Measurements from ENCODE around the gene PI4K2B. TPM values are rescaled to one million over a fixed set of nuclear protein-coding genes. Genes with fewer than 3 reads are reported as not detected.

Gene PI4K2B
- total and polyA plus RNA-seq, 4 experiments from 2014 or later, result 13.5 to 15.3 (median 14.5) TPM

DNA sequence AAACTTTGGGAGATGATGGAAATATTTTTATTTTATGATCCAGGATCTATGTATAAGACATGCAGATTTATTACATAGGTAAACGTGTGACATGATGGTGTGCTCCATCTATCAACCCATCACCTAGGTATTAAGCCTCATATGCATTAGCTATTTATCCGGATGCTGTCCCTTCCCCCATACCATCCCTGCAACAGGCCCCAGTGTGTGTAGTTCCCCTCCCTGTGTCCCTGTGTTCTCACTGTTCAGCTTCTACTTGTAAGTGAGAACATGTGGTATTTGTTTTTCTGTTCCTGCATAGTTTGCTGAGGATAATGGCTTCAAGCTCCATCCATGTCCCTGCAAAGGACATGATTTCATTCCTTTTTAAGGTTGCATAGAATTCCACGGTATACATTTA lies 50.6 kb downstream of the PI4K2B start:
- H3K4me1 Mint-ChIP-seq, result no peaks in the 10 kb centered on the region
- Histone ChIP-seq H3K4me1 (ENCODE audit: insufficient read depth, low read length) (no peaks in the 10 kb centered on the region), H3K27ac (ENCODE audit: low read depth, low read length) (no peak overlapping the region), H3K27me3 (ENCODE audit: insufficient read depth, low read length) (no peaks in the 10 kb centered on the region), H3K36me3 (ENCODE audit: insufficient read depth, low read length) (no peaks in the 10 kb centered on the region), H3K4me3 (ENCODE audit: low read length in 2 of 2) (no peak overlapping the region), H3K9me3 (ENCODE audit: control insufficient read depth in 1 of 2, low read length in 2 of 2) (no peaks in the 10 kb centered on the region)
- ChIA-PET POLR2A (ENCODE audit: partially characterized antibody) (no interaction called here), CTCF (ENCODE audit: partially characterized antibody) (no interaction called here)
- H3K36me3 Mint-ChIP-seq, result peaks cover 20 to 24% of the 10 kb centered on the region in 2 donors
- intact Hi-C loops (cut with micrococcal nuclease), result no loop called here
- peaks cover 0 to 20% (median 11%) of the 10 kb centered on the region in 8 donors for H3K9me3 Mint-ChIP-seq
- H3K27me3 Mint-ChIP-seq, result peaks cover 4 to 5% of the 10 kb centered on the region in 2 donors
- DNase-seq, result no peak
- no peak overlapping the region for H3K27ac Mint-ChIP-seq
- H3K4me3 Mint-ChIP-seq, result no peak overlapping the region

DNA sequence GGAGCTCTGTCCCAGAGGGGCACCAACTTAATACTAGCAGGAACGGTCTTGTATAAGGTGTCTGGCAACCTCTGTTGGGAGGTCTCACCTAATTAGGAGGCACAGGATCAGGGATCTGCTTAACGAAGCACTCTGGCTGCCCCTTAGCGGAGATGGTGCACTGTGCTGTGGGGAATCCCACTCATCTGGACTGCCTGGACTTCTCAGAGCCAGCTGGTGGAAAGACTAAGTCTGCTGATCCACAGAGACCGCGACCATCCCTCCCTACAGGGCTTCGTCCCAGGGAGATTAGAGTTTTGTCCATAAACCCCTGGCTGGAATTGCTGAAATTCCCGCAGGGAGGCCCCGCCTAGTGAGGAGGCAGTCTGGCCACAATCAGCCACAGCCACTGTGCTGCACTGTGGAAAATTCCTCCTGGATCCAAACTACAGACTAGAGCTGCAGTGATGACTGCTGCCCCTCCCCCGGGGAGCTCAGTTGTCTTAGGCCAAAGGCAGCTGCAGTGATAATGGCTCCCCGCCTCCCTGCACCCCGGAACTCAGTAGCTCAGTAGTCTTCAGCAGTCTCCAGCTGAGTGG lies 56.7 kb downstream of the PI4K2B start:
- intact Hi-C loops (cut with micrococcal nuclease), result no loop called here
- H3K27ac ChIP-seq (ENCODE audit: low read depth, low read length), result no peak overlapping the region
- no peaks in the 10 kb centered on the region for H3K4me1 ChIP-seq (ENCODE audit: insufficient read depth, low read length)
- ChIA-PET CTCF (ENCODE audit: partially characterized antibody) (interaction anchor here (1.0 kb wide), 1 partner anchor 55 kb away, joined by 3 read pairs; no protein-coding TSS in a partner anchor), POLR2A (ENCODE audit: partially characterized antibody) (interaction anchor here (1.1 kb wide), 1 partner anchor 57 kb away, joined by 3 read pairs; the partner anchor contains the start of gene PI4K2B)
- H3K4me1 Mint-ChIP-seq, result no peaks in the 10 kb centered on the region
- peaks cover 6 to 10% of the 10 kb centered on the region in 2 donors for H3K36me3 Mint-ChIP-seq
- no peak overlapping the region for H3K4me3 ChIP-seq (ENCODE audit: low read length in 2 of 2)
- no peak overlapping the region for H3K4me3 Mint-ChIP-seq
- no peak for DNase-seq
- H3K9me3 Mint-ChIP-seq, result peaks cover 4 to 25% (median 13%) of the 10 kb centered on the region in 8 donors
- H3K36me3 ChIP-seq (ENCODE audit: insufficient read depth, low read length), result no peaks in the 10 kb centered on the region
- no peaks in the 10 kb centered on the region for H3K9me3 ChIP-seq (ENCODE audit: control insufficient read depth in 1 of 2, low read length in 2 of 2)
- no peak overlapping the region for H3K27ac Mint-ChIP-seq
- H3K27me3 Mint-ChIP-seq, result peaks cover 4 to 7% of the 10 kb centered on the region in 2 donors
- H3K27me3 ChIP-seq (ENCODE audit: insufficient read depth, low read length), result no peaks in the 10 kb centered on the region

DNA sequence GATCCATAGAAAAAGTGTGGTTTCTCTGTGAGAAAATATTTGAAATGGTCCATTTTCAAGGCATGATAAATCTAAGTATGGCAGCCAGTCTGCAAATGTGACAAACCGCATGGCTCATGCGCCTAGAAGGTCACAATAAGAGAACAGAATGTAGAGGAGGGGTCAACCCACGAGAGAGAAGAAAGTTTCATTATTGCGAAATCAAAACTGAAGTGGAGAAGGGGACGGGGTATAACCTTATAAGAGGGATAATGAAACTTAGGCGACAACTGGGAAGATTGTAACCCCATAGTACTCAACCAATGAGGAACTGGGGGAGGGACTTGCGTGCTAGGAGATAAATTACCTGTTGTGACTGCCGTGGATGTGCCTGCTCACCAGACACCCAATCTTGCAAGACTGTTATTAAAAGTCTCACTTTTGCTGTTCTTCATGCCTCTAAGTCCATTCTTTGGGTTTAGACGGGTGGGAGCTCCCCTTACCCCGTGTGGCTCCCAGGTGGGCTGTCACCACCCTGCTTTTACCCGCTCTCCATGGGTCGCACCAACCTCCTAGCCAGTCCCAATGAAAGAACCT lies 57.4 kb downstream of the PI4K2B start:
- intact Hi-C loops (cut with micrococcal nuclease), result no loop called here
- Histone ChIP-seq H3K36me3 (ENCODE audit: insufficient read depth, low read length) (no peaks in the 10 kb centered on the region), H3K4me1 (ENCODE audit: insufficient read depth, low read length) (no peaks in the 10 kb centered on the region), H3K27ac (ENCODE audit: low read depth, low read length) (no peak overlapping the region), H3K27me3 (ENCODE audit: insufficient read depth, low read length) (no peaks in the 10 kb centered on the region), H3K4me3 (ENCODE audit: low read length in 2 of 2) (no peak overlapping the region), H3K9me3 (ENCODE audit: control insufficient read depth in 1 of 2, low read length in 2 of 2) (no peaks in the 10 kb centered on the region)
- H3K27ac Mint-ChIP-seq, result no peak overlapping the region
- H3K36me3 Mint-ChIP-seq, result peaks cover 6 to 10% of the 10 kb centered on the region in 2 donors
- no peak for DNase-seq
- CTCF ChIA-PET (ENCODE audit: partially characterized antibody), result interaction anchor here (1.0 kb wide), 1 partner anchor 56 kb away, joined by 3 read pairs; no protein-coding TSS in a partner anchor
- H3K9me3 Mint-ChIP-seq, result peaks cover 4 to 25% (median 13%) of the 10 kb centered on the region in 8 donors
- POLR2A ChIA-PET (ENCODE audit: partially characterized antibody), result interaction anchor here (1.1 kb wide), 1 partner anchor 57 kb away, joined by 3 read pairs; the partner anchor contains the start of gene PI4K2B
- H3K4me3 Mint-ChIP-seq, result no peak overlapping the region
- no peaks in the 10 kb centered on the region for H3K4me1 Mint-ChIP-seq
- H3K27me3 Mint-ChIP-seq, result peaks cover 4 to 7% of the 10 kb centered on the region in 2 donors

DNA sequence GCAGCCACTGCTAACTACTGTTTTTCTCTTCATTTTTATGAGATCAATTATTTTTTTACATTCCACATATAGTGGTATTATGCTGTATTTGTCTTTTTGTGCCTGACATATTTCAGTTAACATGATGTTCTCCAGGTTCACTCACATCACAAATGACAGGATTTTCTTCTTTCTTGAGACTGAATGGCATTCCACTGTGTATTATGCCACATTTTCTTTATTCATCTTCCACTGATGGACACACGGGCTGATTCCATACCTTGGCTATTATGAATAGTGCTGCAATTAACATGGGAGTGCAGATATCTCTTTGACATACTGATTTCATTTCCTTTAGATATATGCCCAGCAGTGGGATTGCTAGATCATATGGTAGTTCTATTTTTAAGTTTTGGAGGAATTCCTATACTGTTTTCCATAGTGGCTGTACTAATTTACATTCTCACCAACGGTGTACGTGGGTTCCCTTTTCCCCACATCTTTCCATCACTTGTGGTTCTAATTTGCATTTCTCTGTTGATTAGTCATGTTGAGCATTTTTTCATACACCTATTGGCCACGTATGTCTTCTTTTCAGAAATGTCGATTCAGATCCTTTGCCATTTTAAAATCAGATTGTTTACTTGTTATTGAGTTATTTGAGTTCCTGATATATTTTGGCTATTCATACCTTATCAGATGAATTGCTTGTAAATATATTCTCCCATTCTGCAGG lies 63.9 kb downstream of the PI4K2B start:
- Histone ChIP-seq H3K4me1 (ENCODE audit: insufficient read depth, low read length) (no peaks in the 10 kb centered on the region), H3K36me3 (ENCODE audit: insufficient read depth, low read length) (no peaks in the 10 kb centered on the region), H3K27ac (ENCODE audit: low read depth, low read length) (no peak overlapping the region), H3K4me3 (ENCODE audit: low read length in 2 of 2) (no peak overlapping the region), H3K9me3 (ENCODE audit: control insufficient read depth in 1 of 2, low read length in 2 of 2) (no peaks in the 10 kb centered on the region), H3K27me3 (ENCODE audit: insufficient read depth, low read length) (no peaks in the 10 kb centered on the region)
- Mint-ChIP-seq H3K27me3 (peaks cover 8 to 13% of the 10 kb centered on the region in 2 donors), H3K4me3 (no peak overlapping the region), H3K27ac (no peak overlapping the region), H3K9me3 (peaks cover 0 to 1% (median 0%) of the 10 kb centered on the region in 8 donors), H3K36me3 (no peaks in the 10 kb centered on the region), H3K4me1 (no peaks in the 10 kb centered on the region)
- ChIA-PET CTCF (ENCODE audit: partially characterized antibody) (no interaction called here), POLR2A (ENCODE audit: partially characterized antibody) (no interaction called here)
- no peak for DNase-seq
- intact Hi-C loops (cut with micrococcal nuclease), result no loop called here

DNA sequence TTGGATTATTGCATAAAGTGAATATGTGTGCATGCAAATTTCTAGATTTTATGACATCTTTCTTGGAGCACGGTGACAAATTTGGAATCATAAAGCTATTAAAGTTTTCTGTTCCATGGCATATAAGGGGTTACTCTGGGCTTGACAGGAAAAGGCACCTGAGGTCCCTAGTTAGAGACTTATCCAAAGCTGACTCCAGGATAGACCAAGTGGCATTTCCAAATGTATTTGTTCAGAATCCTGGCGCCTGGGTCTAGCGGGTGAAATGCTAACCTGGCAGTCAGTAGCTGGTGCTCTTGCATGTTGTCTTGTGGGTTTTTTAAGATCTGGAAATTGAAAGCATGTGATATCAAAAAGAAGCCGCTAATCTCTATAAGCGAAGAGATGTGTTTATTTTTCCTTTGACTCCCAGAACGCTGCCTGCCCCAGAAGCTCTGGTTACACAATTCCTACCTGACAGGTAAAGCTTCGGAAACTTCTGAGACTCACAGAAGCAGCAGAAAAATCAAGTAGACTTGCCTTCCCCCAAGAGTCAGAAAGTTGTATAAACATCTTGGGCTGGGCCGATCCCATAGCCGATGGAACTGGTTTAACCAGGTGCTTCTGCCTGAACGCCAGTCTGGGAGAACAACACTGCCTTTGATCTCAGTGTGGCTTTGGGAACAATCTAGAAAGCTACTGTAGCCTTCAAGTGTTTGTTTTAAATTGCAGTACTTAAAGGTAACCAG lies 65.8 kb downstream of the PI4K2B start:
- ChIA-PET POLR2A (ENCODE audit: partially characterized antibody) (no interaction called here), CTCF (ENCODE audit: partially characterized antibody) (interaction anchor here (1.9 kb wide), 1 partner anchor 13 kb away, joined by 8 read pairs; the partner anchor contains the start of gene ZCCHC4)
- no peaks in the 10 kb centered on the region for H3K9me3 ChIP-seq (ENCODE audit: control insufficient read depth in 1 of 2, low read length in 2 of 2)
- no peak overlapping the region for H3K27ac ChIP-seq (ENCODE audit: low read depth, low read length)
- Mint-ChIP-seq H3K9me3 (peaks cover 0 to under 1% (median 0%) of the 10 kb centered on the region in 8 donors), H3K36me3 (no peaks in the 10 kb centered on the region), H3K4me1 (no peaks in the 10 kb centered on the region), H3K27ac (no peak overlapping the region), H3K27me3 (peaks cover 8 to 15% of the 10 kb centered on the region in 2 donors), H3K4me3 (no peak overlapping the region)
- H3K27me3 ChIP-seq (ENCODE audit: insufficient read depth, low read length), result no peaks in the 10 kb centered on the region
- intact Hi-C loops (cut with micrococcal nuclease), result no loop called here
- no peaks in the 10 kb centered on the region for H3K36me3 ChIP-seq (ENCODE audit: insufficient read depth, low read length)
- DNase-seq, result no peak
- no peak overlapping the region for H3K4me3 ChIP-seq (ENCODE audit: low read length in 2 of 2)
- H3K4me1 ChIP-seq (ENCODE audit: insufficient read depth, low read length), result no peaks in the 10 kb centered on the region

DNA sequence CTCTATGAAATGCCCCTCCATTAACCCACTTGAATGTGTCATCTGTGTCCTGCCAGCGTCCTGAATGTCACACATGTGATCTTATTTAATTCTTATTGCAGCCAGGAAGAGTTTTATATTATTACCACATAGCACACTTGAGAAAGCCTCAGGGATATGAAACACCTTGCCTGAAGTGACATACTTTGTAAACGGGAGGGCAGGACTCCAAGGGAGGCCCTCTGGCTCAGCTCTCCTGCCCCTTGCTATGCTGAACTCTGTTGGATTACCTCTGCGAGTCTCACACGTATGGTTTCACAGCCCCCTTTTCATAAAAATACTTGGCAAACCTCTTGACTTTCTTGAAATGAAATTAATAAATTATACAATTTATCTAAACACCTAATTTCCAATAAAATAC lies 67.6 kb downstream of the PI4K2B start:
- Mint-ChIP-seq H3K27me3 (peaks cover 8 to 16% of the 10 kb centered on the region in 2 donors), H3K9me3 (no peaks in the 10 kb centered on the region), H3K4me3 (no peak overlapping the region), H3K27ac (no peak overlapping the region), H3K4me1 (no peaks in the 10 kb centered on the region), H3K36me3 (no peaks in the 10 kb centered on the region)
- ChIA-PET POLR2A (ENCODE audit: partially characterized antibody) (no interaction called here), CTCF (ENCODE audit: partially characterized antibody) (interaction anchor here (0.8 to 0.9 kb wide), 2 partner anchors 8 to 11 kb away, joined by 3 to 4 read pairs; partner anchors contain the start of gene ZCCHC4)
- Histone ChIP-seq H3K27me3 (ENCODE audit: insufficient read depth, low read length) (no peaks in the 10 kb centered on the region), H3K9me3 (ENCODE audit: control insufficient read depth in 1 of 2, low read length in 2 of 2) (no peaks in the 10 kb centered on the region), H3K4me1 (ENCODE audit: insufficient read depth, low read length) (no peaks in the 10 kb centered on the region), H3K36me3 (ENCODE audit: insufficient read depth, low read length) (no peaks in the 10 kb centered on the region), H3K4me3 (ENCODE audit: low read length in 2 of 2) (no peak overlapping the region), H3K27ac (ENCODE audit: low read depth, low read length) (no peak overlapping the region)
- intact Hi-C loops (cut with micrococcal nuclease), result no loop called here
- no peak for DNase-seq

DNA sequence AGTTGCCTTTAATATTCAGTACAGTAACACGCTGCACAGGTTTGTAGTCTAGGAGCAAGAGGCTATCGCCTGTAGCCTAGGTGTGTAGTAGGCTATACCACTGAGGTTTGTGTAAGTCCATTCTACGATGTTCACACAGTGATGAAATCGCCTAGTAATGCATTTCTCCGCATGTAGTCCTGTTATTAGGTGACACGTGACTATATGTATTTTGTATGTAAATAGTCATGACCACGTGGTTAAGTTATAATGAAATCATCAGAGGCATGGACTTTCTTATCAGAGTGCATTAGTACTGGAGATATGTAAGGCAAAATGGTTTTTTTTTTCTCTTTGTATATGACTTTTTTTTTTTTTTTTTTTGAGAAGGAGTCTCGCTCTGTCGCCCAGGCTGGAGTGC lies 68.8 kb downstream of the PI4K2B start:
- H3K4me1 Mint-ChIP-seq, result no peaks in the 10 kb centered on the region
- intact Hi-C loops (cut with micrococcal nuclease), result no loop called here

More for the DNA sequence above, 68.8 kb downstream of the PI4K2B start:
- no peak for DNase-seq
- H3K36me3 Mint-ChIP-seq, result no peaks in the 10 kb centered on the region
- no peak overlapping the region for H3K4me3 Mint-ChIP-seq
- no peak overlapping the region for H3K27ac Mint-ChIP-seq
- no peaks in the 10 kb centered on the region for H3K9me3 Mint-ChIP-seq
- Histone ChIP-seq H3K36me3 (ENCODE audit: insufficient read depth, low read length) (no peaks in the 10 kb centered on the region), H3K9me3 (ENCODE audit: control insufficient read depth in 1 of 2, low read length in 2 of 2) (no peaks in the 10 kb centered on the region), H3K4me3 (ENCODE audit: low read length in 2 of 2) (no peak overlapping the region), H3K4me1 (ENCODE audit: insufficient read depth, low read length) (no peaks in the 10 kb centered on the region), H3K27me3 (ENCODE audit: insufficient read depth, low read length) (no peaks in the 10 kb centered on the region), H3K27ac (ENCODE audit: low read depth, low read length) (no peak overlapping the region)
- CTCF ChIA-PET (ENCODE audit: partially characterized antibody), result interaction anchor here (0.6 kb wide), 1 partner anchor 10 kb away, joined by 4 read pairs; the partner anchor contains the start of gene ZCCHC4
- POLR2A ChIA-PET (ENCODE audit: partially characterized antibody), result no interaction called here
- H3K27me3 Mint-ChIP-seq, result peaks cover 8 to 23% of the 10 kb centered on the region in 2 donors

All from CD4-positive, alpha-beta memory T cell (primary cell).